GM19043 (cell line): ENCODE measurements around the gene CROCC.
"Not testable (repeated sequence)": the region's sequence is repeated elsewhere in the genome, so short reads cannot be mapped to it uniquely, and the experiment has no call there.

Experiments
- ATAC-seq: cut with Tn5 transposase; IDR thresholded peaks from one replicate; pipeline ENCODE4 v1.9.1; 2021; ENCODE audit warnings: low read depth; ENCODE audit not compliant: unreplicated experiment

Gene CROCC

DNA sequence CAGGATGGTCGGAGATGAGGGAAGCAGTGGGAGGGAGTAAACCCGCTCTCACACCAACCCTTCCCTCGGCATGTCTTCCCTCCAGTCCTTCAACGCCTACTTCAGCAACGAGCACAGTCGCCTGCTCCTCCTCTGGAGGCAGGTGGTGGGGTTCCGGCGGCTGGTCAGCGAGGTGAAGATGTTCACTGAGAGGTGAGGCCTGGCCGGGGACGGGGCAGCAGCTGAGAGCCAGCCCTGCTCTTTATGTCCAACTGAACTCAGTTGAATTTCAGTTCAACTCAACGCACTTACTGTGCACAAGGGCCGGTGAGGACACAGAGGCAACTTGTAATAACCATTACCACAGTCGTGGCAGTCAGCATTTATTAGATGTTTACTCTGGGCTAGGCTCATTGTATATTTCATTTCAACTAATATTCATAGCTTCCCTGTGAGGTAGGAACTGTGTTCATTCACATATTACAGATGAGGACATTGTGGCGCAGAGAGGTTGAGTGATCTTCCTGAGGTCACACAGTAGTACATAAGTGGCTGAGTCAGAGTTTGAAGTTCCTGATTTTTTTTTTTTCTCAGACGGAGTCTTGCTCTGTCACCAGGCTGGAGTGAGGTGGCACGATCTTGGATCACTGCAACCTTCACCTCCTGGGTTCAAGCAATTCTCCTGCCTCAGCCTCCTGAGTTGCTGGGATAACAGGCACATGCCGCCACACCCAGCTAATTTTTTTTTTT, 9.6 kb downstream of the CROCC start:
- ATAC-seq = not testable (repeated sequence)

- not testable (repeated sequence) for ATAC-seq
These were observed 12.2 kb downstream of the CROCC start for GRCh38 chr1:16933945-16934344.

DNA sequence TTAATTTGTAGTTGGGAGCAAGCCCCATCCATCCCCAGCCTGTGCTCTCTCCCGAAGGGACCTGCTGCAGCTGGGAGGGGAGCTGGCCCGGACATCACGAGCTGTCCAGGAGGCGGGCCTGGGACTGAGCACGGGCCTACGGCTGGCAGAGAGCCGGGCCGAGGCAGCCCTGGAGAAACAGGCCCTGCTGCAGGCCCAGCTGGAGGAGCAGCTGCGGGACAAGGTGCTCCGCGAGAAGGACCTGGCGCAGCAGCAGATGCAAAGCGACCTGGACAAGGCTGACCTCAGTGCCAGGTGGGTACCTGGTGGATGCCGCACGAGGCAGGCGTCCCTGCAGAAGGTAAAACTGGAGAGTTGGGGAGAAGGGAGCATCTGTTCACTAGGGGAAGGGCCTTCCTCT, 14.8 kb downstream of the CROCC start:
- ATAC-seq = not testable (repeated sequence)

GRCh38 chr1:16938351-16939321, 16.9 kb downstream of the CROCC start:
- no peak for ATAC-seq

DNA sequence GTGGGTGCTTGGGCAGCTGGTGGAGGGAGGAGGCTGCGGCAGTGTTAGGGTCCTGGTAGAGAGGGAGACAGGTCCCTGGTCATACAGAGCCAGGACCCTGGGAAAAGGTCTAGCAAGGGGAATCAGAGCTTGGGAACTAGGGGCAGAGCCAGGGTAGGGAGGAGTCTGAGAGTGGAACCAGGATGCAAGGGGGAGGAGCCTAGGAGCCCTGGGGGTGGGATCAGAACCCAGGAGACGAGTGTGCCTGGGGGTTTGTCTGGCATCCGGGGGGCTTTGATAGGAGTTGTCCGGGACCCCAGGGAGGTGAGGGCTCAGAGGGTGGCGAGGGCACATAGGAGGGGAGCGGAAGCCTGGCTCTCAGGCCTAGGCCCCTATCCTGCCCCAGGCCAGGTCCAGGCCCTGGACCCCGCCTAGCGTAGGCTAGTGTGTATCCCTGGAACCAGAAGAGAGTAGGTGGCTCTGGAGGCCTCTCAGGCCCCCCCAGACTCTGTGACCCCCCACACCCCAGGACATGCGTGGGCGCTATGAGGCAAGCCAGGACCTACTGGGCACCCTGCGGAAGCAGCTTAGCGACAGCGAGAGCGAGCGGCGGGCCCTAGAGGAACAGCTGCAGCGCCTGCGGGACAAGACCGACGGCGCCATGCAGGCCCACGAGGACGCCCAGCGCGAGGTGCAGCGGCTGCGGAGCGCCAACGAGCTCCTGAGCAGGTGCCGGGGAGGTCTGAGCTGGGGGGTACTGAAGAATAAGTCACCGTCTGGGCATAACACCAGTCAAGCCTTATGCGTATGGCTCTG, 17.9 kb downstream of the CROCC start:
- not testable (repeated sequence) for ATAC-seq

DNA sequence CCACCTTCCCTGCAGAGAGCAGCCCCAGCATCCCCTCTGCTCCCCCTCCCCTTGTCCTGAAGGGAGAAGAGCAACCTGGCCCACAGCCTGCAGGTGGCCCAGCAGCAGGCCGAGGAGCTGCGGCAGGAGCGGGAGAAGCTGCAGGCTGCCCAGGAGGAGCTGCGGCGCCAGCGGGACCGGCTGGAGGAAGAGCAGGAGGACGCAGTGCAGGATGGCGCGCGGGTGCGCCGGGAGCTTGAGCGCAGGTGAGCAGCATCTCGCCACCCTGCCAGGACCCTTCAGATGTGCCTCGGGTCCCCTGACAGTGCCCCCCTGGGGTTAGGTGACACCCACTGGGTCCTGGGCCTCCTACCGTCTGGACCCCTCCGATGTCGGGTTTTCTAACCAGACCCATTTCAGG, 22.3 kb downstream of the CROCC start:
- no peak for ATAC-seq

GRCh38 chr1:16945512-16945911, 23.8 kb downstream of the CROCC start:
- not testable (repeated sequence) for ATAC-seq

GRCh38 chr1:16946185-16946584, 24.5 kb downstream of the CROCC start:
- ATAC-seq = not testable (repeated sequence)

DNA sequence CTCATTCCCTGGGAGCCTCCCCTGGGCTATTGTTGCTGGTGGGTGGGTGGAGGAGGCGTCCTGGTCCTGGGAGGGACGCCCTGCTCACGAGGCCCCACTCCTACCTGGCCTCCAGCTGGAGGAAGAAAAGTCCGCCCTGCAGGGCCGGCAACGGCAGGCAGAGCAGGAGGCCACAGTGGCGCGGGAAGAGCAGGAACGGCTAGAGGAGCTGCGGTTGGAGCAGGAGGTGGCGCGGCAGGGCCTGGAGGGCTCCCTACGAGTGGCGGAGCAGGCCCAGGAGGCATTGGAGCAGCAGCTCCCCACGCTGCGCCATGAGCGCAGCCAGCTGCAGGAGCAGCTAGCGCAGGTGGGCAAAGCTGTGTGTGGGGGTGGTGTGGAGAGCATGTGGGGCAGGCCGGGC, 24.9 kb downstream of the CROCC start:
- no peak for ATAC-seq

DNA sequence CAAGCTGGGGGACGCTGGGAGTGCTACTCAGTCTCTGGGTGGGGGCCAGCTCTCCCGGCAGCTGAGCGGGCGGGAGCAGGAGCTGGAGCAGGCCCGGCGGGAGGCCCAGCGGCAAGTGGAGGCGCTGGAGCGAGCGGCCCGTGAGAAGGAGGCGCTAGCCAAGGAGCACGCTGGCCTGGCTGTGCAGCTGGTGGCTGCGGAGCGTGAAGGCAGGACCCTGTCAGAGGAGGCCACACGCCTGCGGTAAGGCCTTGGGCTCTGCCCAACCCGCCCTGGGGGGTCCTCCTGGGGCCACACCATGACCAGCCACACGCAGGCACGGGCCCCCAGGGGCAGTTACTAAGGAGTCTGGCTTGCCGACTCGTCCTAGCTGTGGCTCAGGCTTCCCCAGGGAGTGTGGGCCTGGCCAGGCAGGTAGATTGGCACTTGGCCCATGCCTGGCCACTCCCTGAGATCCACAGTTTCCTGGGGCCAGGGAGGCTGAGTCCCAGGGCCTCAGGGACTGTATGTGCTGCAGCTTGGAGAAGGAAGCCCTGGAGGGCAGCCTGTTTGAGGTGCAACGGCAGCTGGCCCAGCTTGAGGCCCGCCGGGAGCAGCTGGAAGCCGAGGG, 26.7 kb downstream of the CROCC start:
- ATAC-seq = not testable (repeated sequence)

- not testable (repeated sequence) for ATAC-seq
These were observed 27.3 kb downstream of the CROCC start for GRCh38 chr1:16949026-16949425.

GRCh38 chr1:16952376-16952775, 30.6 kb downstream of the CROCC start:
- not testable (repeated sequence) for ATAC-seq

GRCh38 chr1:16954579-16954978, 32.8 kb downstream of the CROCC start:
- ATAC-seq = no peak

DNA sequence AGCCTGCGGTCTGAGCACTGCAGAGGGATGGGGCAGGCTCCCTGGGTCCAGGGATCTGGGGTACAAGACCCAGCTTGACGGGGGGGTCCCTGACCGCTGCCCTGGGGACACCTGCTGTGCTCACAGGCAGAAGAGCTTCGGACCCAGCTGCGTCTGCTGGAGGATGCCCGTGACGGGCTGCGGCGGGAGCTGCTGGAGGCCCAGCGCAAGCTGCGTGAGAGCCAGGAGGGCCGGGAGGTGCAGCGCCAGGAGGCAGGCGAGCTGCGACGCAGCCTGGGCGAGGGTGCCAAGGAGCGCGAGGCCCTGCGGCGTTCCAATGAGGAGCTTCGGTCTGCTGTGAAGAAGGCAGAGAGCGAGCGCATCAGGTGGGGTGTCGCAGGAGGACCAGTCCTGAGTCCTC, 33.5 kb downstream of the CROCC start:
- no peak for ATAC-seq

GRCh38 chr1:16956775-16957174, 35.0 kb downstream of the CROCC start:
- ATAC-seq = no peak

- no peak for ATAC-seq
These were observed 36.0 kb downstream of the CROCC start for GRCh38 chr1:16957731-16958130.

DNA sequence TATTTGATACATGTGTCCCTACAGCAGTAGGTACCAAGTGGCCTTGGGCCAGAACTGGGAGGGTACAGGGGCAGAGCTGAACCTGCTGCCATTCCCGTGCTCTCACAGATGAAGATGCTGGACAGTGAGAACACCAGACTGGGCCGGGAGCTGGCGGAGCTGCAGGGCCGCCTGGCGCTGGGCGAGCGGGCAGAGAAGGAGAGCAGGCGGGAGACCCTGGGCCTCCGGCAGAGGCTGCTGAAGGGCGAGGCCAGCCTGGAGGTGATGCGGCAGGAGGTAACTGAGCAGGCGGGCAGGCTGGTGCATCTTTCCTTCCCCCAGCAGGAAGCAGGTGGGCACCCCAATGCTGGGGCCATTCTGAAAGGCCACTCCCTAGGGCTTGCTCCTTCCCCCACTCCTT, 36.7 kb downstream of the CROCC start:
- no peak for ATAC-seq

DNA sequence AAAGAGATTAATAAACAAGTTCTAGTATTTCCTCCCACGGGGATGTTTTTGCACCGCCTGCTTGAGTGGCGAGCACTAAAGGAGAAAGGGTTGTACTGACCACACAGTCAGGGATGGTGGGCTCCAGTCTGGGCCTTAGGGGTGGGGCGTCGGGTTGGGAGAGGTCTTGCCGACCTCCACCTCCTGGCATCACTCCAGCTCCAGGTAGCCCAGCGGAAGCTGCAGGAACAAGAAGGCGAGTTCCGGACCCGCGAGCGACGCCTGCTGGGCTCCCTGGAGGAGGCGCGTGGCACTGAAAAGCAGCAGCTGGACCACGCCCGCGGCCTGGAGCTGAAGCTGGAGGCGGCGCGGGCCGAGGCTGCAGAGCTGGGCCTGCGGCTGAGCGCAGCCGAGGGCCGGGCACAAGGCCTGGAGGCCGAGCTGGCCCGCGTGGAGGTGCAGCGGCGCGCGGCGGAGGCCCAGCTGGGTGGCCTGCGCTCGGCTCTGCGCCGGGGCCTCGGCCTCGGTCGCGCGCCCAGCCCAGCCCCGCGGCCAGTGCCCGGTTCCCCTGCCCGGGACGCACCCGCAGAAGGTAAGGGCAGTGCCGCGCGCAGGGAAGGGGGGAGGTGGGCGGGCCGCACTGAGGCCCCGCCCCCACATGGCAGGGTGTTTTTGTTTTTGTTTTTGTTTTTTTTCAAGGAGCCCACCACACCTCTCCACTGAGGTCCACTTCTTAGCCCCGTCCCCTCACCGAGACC, 39.0 kb downstream of the CROCC start:
- peak; percentile 64 for ATAC-seq

GRCh38 chr1:16961297-16962133, 39.8 kb downstream of the CROCC start:
- ATAC-seq = no peak
